Measurements from ENCODE around the gene LHX3. TPM values are rescaled to one million over a fixed set of nuclear protein-coding genes. Genes with fewer than 3 reads are reported as not detected.
A peak's percentile ranks its signal among the peaks of the same experiment; 100 is the strongest.

LHX3 gene
- total and polyA plus RNA-seq, 2 of the 8 experiments (the other 6 are each of a cell fraction or from before 2014, with no cell fraction given): 0.02 TPM; not detected in 1

- 15% methylated on average over 37 of the region's 85 CpGs; no CpG with 5 or more reads in 1 of the 2 experiments for WGBS, 2 experiments (ENCODE audit: extremely low coverage in 1 of 2, insufficient coverage in 1 of 2, insufficient read length in 1 of 2, insufficient replicate concordance in 2 of 2, low coverage in 1 of 2, low lambda C conversion rate in 2 of 2, missing lambda C conversion rate in 1 of 2)
- H2BK120ac ChIP-seq (replicated peaks; ENCODE audit: low read depth, low read length): no peak overlapping the region
- H3K18ac ChIP-seq (ENCODE audit: extremely low read depth, low read length): no peak overlapping the region
- peaks cover 80 to 94% (median 91%) of the 10 kb centered on the region in 4 experiments for H3K27me3 ChIP-seq (replicated peaks in 1 of 4; ENCODE audit: control insufficient read depth in 3 of 4, extremely low read depth in 1 of 4, insufficient read depth in 3 of 4, low read length in 3 of 4)
- peak overlapping the region in 1 of 2 experiments; percentile 59; a peak in 1 of 4 replicates for H3K4me2 ChIP-seq (ENCODE audit: insufficient read depth in 1 of 2, low read depth in 2 of 2, low read length in 2 of 2)
- H4K20me1 ChIP-seq (replicated peaks in 1 of 2; ENCODE audit: control insufficient read depth in 1 of 2, insufficient read depth in 2 of 2, low read length in 2 of 2): peaks cover 25 to 47% of the 10 kb centered on the region in 2 experiments
- DNase-seq (ENCODE audit: low read depth in 1 of 2, low spot score in 2 of 2) (peak in 1 of 2 experiments; percentile 81), FAIRE-seq (no peak)
- peaks cover 0 to 17% (median 0%) of the 10 kb centered on the region in 4 experiments; a peak in 1 of 8 replicates for H3K36me3 ChIP-seq (ENCODE audit: control insufficient read depth in 2 of 4, insufficient read depth in 4 of 4, low read length in 3 of 4)
- no peak overlapping the region for H4K91ac ChIP-seq (replicated peaks; ENCODE audit: insufficient read length, low read length)
- H2BK20ac ChIP-seq (ENCODE audit: low read length): no peak overlapping the region
- H4K5ac ChIP-seq (ENCODE audit: insufficient read length, low read depth, low read length): no peak overlapping the region
- H3K27ac ChIP-seq (ENCODE audit: low read depth, low read length): no peak overlapping the region
- no peak overlapping the region for H4K8ac ChIP-seq (ENCODE audit: extremely low read depth, insufficient read depth, low read length)
- H3K56ac ChIP-seq (replicated peaks; ENCODE audit: insufficient read length, low read depth, low read length): no peak overlapping the region
- H3K23ac ChIP-seq (ENCODE audit: insufficient read length): no peak overlapping the region
- H3K4ac ChIP-seq (replicated peaks; ENCODE audit: insufficient read length, low read depth, low read length): no peak overlapping the region
- H3K79me1 ChIP-seq (ENCODE audit: low read depth, low read length): peaks cover 4% of the 10 kb centered on the region; the same call in 1 of the 2 replicates
- peaks cover 9% of the 10 kb centered on the region; the same call in 1 of the 2 replicates for H3K23me2 ChIP-seq (ENCODE audit: low read depth, low read length)
- no peak overlapping the region for H2BK5ac ChIP-seq (ENCODE audit: low read depth, low read length)
- H3K79me2 ChIP-seq (ENCODE audit: control insufficient read depth in 1 of 2, insufficient read depth in 2 of 2, low read length in 2 of 2): no peaks in the 10 kb centered on the region
- H3K4me1 ChIP-seq (replicated peaks in 1 of 4; ENCODE audit: control insufficient read depth in 3 of 4, insufficient read depth in 4 of 4, low read length in 3 of 4): peaks cover 6 to 30% (median 18%) of the 10 kb centered on the region in 4 experiments
- no peak overlapping the region for H2BK12ac ChIP-seq (ENCODE audit: low read depth, low read length)
- H3K9me3 ChIP-seq (ENCODE audit: insufficient read depth in 2 of 2, low read depth in 1 of 2, low read length in 1 of 2): no peaks in the 10 kb centered on the region; a peak in 1 of 4 replicates
- no peak overlapping the region for H3K9ac ChIP-seq (replicated peaks in 1 of 4; ENCODE audit: extremely low read depth in 1 of 4, low read depth in 3 of 4, low read length in 3 of 4)
- ChIA-PET POLR2A (ENCODE audit: partially characterized antibody) (interaction anchor here (0.9 to 2.2 kb wide), 4 partner anchors 9 to 15 kb away, joined by 3 to 9 read pairs (median 4); no protein-coding TSS in a partner anchor), CTCF (ENCODE audit: partially characterized antibody) (interaction anchor here (0.6 to 4.3 kb wide), 11 partner anchors 11 to 93 kb away, joined by 3 to 18 read pairs (median 4); no protein-coding TSS in a partner anchor)
- H2BK15ac ChIP-seq (ENCODE audit: low read length): no peak overlapping the region
- H2AK5ac ChIP-seq (ENCODE audit: low read depth, low read length): no peak overlapping the region
- no peak overlapping the region for H3K14ac ChIP-seq (ENCODE audit: insufficient read length)
- no peak overlapping the region for H3K4me3 ChIP-seq (ENCODE audit: extremely low read depth in 1 of 4, insufficient read depth in 2 of 4, low read depth in 3 of 4, low read length in 4 of 4)
- H2AFZ ChIP-seq (ENCODE audit: low read length): no peak overlapping the region
- no peak for TF ChIP-seq POU5F1 (IDR thresholded peaks at IDR 0.05; ENCODE audit: low read depth, low read length)
- TF ChIP-seq RXRA (IDR thresholded peaks at IDR 0.05; ENCODE audit: insufficient read depth, low read depth, low read length): no peak
- TF ChIP-seq EZH2 (IDR thresholded peaks at IDR 0.05; ENCODE audit: low read depth, low read length, severe bottlenecking): peak; percentile 65
- TF ChIP-seq HDAC2 (IDR thresholded peaks at IDR 0.05; ENCODE audit: borderline replicate concordance in 1 of 2, low read depth in 2 of 2, low read length in 2 of 2): peak in 1 of 2 experiments; percentile 49; a peak in 1 of 4 replicates
- peak; percentile 75 to 96; a peak in 2 of 4 replicates for TF ChIP-seq SIN3A (conservative IDR thresholded peaks at IDR 0.05 in 1 of 2, IDR thresholded peaks at IDR 0.05 in 1 of 2; ENCODE audit: low read depth in 1 of 2, low read length in 2 of 2)
- peak in 1 of 2 experiments; percentile 21; a peak in 1 of 3 replicates for TF ChIP-seq EP300 (IDR thresholded peaks at IDR 0.05; ENCODE audit: borderline replicate concordance in 1 of 2, low read depth in 2 of 2, low read length in 2 of 2)
- TF ChIP-seq KDM5A (IDR thresholded peaks at IDR 0.05; ENCODE audit: low read length): no peak
- no peak for TF ChIP-seq CBX8 (IDR thresholded peaks at IDR 0.05; ENCODE audit: borderline replicate concordance, low read depth, low read length)
- no peak for TF ChIP-seq GTF2F1 (IDR thresholded peaks at IDR 0.05; ENCODE audit: borderline replicate concordance, low read depth, low read length)
Measured at GRCh38 chr9:136201609-136202453, 3.1 kb downstream of the LHX3 start.

All from H1 (cell line).